Neural cell (in vitro differentiated cells): ENCODE data around the gene NGB. TPM values are rescaled to one million over a fixed set of nuclear protein-coding genes. Genes with fewer than 3 reads are reported as not detected.

Source experiments
- H2AFZ ChIP-seq: fragments of 200-600, 300-800 bp; sonication (generic), shearing (Covaris generic); 2 replicates; pipeline ENCODE4 v1.6.0; 2014; ENCODE audit warnings: low read depth, mild to moderate bottlenecking, antibody characterized with exemption, low read length, moderate library complexity
- H3F3A ChIP-seq: fragments of 200-600 bp; shearing (Covaris generic); 2 replicates; pipeline ENCODE4 v1.6.1; 2016; ENCODE audit warnings: mild to moderate bottlenecking, moderate library complexity, mixed read lengths, antibody characterized with exemption, low read length; ENCODE audit not compliant: insufficient read depth, poor library complexity, severe bottlenecking
- H3K27ac ChIP-seq: fragments of 200-600, 300-800 bp; sonication (generic), shearing (Covaris generic); 2 replicates; pipeline ENCODE4 v1.5.1; 2014; ENCODE audit warnings: mild to moderate bottlenecking, low read length, moderate library complexity
- H3K27me3 ChIP-seq: fragments of 300-800, 200-600 bp; sonication (generic), shearing (Covaris generic); 2 replicates; pipeline ENCODE4 v1.6.0; 2014; ENCODE audit warnings: mild to moderate bottlenecking, low read depth, low read length, moderate library complexity; ENCODE audit not compliant: insufficient read depth
- H3K36me3 ChIP-seq: fragments of 300-800, 200-600 bp; sonication (generic), shearing (Covaris generic); 2 replicates; pipeline ENCODE4 v1.5.1; 2014; ENCODE audit warnings: mild to moderate bottlenecking, antibody characterized with exemption, low read length, moderate library complexity; ENCODE audit not compliant: insufficient read depth
- H3K4me2 ChIP-seq: fragments of 300-800, 200-600 bp; sonication (generic), shearing (Covaris generic); 2 replicates; pipeline ENCODE4 v1.6.0; 2014; ENCODE audit warnings: mild to moderate bottlenecking, low read length
- H3K4me3 ChIP-seq: fragments of 300-800, 200-600 bp; sonication (generic), shearing (Covaris generic); 2 replicates; pipeline ENCODE4 v1.5.1; 2014; ENCODE audit warnings: mild to moderate bottlenecking, low read length, moderate library complexity
- H3K79me2 ChIP-seq: fragments of 200-600 bp; shearing (Covaris generic); replicated peaks from 2 replicates; pipeline ENCODE4 v1.6.0; 2014; ENCODE audit warnings: mild to moderate bottlenecking, low read length, moderate library complexity; ENCODE audit not compliant: insufficient read depth
- H3K9ac ChIP-seq: fragments of 300-800, 200-600 bp; sonication (generic), shearing (Covaris generic); 2 replicates; pipeline ENCODE4 v1.6.1; 2016; ENCODE audit warnings: mild to moderate bottlenecking, low read length, mixed read lengths
- H3K9me2 ChIP-seq: fragments of 200-600 bp; shearing (Covaris generic); 2 replicates; pipeline ENCODE4 v1.6.1; 2016; ENCODE audit warnings: mild to moderate bottlenecking, low read length, mixed read lengths; ENCODE audit not compliant: insufficient read depth
- H3K9me3 ChIP-seq: fragments of 200-600, 300-800 bp; sonication (generic), shearing (Covaris generic); 2 replicates; pipeline ENCODE4 v1.6.1; 2016; ENCODE audit warnings: mild to moderate bottlenecking, mixed run types, low read length, moderate library complexity, mixed read lengths
- H4K20me1 ChIP-seq: fragments of 200-600 bp; shearing (Covaris generic); 2 replicates; pipeline ENCODE4 v1.6.1; 2016; ENCODE audit warnings: mild to moderate bottlenecking, mixed run types; ENCODE audit not compliant: insufficient read depth
- CTCF ChIP-seq: fragments of 450-650 bp; IDR thresholded peaks from 2 replicates; pipeline ENCODE4 v1.5.1; 2014; ENCODE audit warnings: antibody characterized with exemption, mild to moderate bottlenecking, moderate library complexity; ENCODE audit not compliant: poor library complexity, severe bottlenecking
- EP300 ChIP-seq: fragments of 450-650 bp; conservative IDR thresholded peaks from 2 replicates; pipeline ENCODE4 v1.6.1; 2014; ENCODE audit warnings: antibody characterized with exemption, mild to moderate bottlenecking, moderate library complexity; ENCODE audit not compliant: poor library complexity, severe bottlenecking
- EZH2 ChIP-seq: fragments of 200-600, 300-800 bp; shearing (Covaris generic), sonication (generic); IDR thresholded peaks from 2 replicates; pipeline ENCODE4 v1.6.1; 2014; ENCODE audit warnings: antibody characterized with exemption, low read length, borderline replicate concordance, mild to moderate bottlenecking; ENCODE audit not compliant: insufficient read depth, poor library complexity, severe bottlenecking
- MXI1 ChIP-seq: fragments of 450-650 bp; conservative IDR thresholded peaks from 2 replicates; pipeline ENCODE4 v1.6.1; 2014; ENCODE audit warnings: antibody characterized with exemption, mild to moderate bottlenecking; ENCODE audit not compliant: poor library complexity, severe bottlenecking
- POLR2AphosphoS5 ChIP-seq: IDR thresholded peaks from 2 replicates; pipeline ENCODE4 v1.6.1; 2012
- RAD21 ChIP-seq: fragments of 450-650 bp; conservative IDR thresholded peaks from 2 replicates; pipeline ENCODE4 v1.6.1; 2014; ENCODE audit warnings: antibody characterized with exemption, mild to moderate bottlenecking, moderate library complexity
- REST ChIP-seq: IDR thresholded peaks from 2 replicates; pipeline ENCODE4 v1.6.1; 2012; ENCODE audit warnings: borderline replicate concordance
- SMC3 ChIP-seq: fragments of 450-650 bp; conservative IDR thresholded peaks from 2 replicates; pipeline ENCODE4 v1.6.1; 2014; ENCODE audit warnings: antibody characterized with exemption, mild to moderate bottlenecking, moderate library complexity; ENCODE audit not compliant: poor library complexity
- TAF1 ChIP-seq: IDR thresholded peaks from 2 replicates; pipeline ENCODE4 v1.6.1; 2012; ENCODE audit warnings: low read depth
- polyA plus RNA-seq: library from polyadenylated mRNA; depleted of rRNA; stranded (reverse); fragments of >200 nt; gene quantifications from 2 replicates; pipeline ENCODE4 v1.2.3, GENCODE V29; 2014

NGB gene
- polyA plus RNA-seq, 1 donor from 2014 or later = 0.87 TPM

- H3K9me2 ChIP-seq = no peaks in the 10 kb centered on the region
- no peaks in the 10 kb centered on the region for H3F3A ChIP-seq
- H3K79me2 ChIP-seq = no peaks in the 10 kb centered on the region
- H3K4me3 ChIP-seq = no peak overlapping the region
- no peak overlapping the region for H3K4me2 ChIP-seq
- TF ChIP-seq CTCF (peak; percentile 69), RAD21 (peak; percentile 55), EZH2 (no peak), POLR2AphosphoS5 (no peak), REST (no peak), MXI1 (no peak), TAF1 (no peak), SMC3 (peak; percentile 68), EP300 (no peak)
- H3K36me3 ChIP-seq = no peaks in the 10 kb centered on the region
- no peak overlapping the region for H3K9ac ChIP-seq
- H3K9me3 ChIP-seq = no peaks in the 10 kb centered on the region
- no peaks in the 10 kb centered on the region for H3K27me3 ChIP-seq
- H2AFZ ChIP-seq = no peak overlapping the region
- H3K27ac ChIP-seq = no peak overlapping the region
- H4K20me1 ChIP-seq = no peaks in the 10 kb centered on the region
Observed at GRCh38 chr14:77301103-77301502, 30.1 kb upstream of the NGB start.

GRCh38 chr14:77299771-77300170 lies 28.8 kb upstream of the NGB start:
- Histone ChIP-seq H3K9me2 (no peaks in the 10 kb centered on the region), H3K27me3 (no peaks in the 10 kb centered on the region), H3K4me2 (no peak overlapping the region), H4K20me1 (no peaks in the 10 kb centered on the region), H3K9ac (no peak overlapping the region), H3F3A (no peaks in the 10 kb centered on the region), H3K79me2 (no peaks in the 10 kb centered on the region), H3K36me3 (no peaks in the 10 kb centered on the region), H3K4me3 (no peak overlapping the region), H3K9me3 (no peaks in the 10 kb centered on the region), H3K27ac (no peak overlapping the region), H2AFZ (no peak overlapping the region)
- no peak for TF ChIP-seq REST
